ENCODE results near the gene LCLAT1.

The LCLAT1 gene

DNA sequence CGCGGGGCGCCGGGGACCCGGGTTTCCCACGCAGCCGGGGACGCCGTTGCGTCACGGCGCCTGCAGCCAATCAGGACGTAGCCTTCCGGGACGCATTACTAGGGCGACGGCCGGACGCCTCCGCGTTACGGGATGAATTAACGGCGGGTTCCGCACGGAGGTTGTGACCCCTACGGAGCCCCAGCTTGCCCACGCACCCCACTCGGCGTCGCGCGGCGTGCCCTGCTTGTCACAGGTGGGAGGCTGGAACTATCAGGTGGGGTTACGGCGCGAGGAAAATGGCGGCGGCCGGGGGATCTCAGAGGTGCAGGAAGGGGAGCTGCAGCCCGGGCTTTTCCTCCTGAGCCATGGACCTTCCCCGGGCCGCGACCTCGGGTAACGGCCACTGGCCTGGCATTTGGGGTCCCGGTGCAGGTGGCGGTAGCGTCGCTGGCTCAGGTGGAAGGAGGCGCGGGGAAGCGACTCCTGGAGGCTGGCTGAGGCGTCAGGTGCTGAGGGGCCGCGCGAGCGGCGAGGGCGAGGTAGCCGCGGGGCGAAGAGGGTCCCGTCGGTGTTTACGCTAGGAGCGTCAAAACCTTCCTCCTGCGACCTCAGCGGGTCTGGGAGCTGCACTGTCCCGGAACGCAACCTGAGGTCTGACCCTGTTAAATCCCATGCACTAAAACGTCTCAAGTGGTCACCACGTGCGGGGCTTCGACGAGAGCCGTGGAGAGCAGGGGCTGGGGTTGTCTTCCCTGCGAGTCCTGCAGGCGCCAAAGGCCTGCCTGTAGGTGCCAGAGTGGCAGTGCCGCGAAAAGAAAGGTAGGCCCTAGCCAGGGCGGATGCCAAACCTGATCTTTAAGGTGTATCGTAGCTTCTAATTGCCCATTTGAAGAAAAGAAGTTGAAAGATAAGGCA, at the start of gene LCLAT1:
Gene LCLAT1, plus strand, starts transcription at position 98 of the 897 bp plus-strand sequence. CDS start 78,345 bp downstream, outside the sequence.
- peak; percentile 70 for DNase-seq

DNA sequence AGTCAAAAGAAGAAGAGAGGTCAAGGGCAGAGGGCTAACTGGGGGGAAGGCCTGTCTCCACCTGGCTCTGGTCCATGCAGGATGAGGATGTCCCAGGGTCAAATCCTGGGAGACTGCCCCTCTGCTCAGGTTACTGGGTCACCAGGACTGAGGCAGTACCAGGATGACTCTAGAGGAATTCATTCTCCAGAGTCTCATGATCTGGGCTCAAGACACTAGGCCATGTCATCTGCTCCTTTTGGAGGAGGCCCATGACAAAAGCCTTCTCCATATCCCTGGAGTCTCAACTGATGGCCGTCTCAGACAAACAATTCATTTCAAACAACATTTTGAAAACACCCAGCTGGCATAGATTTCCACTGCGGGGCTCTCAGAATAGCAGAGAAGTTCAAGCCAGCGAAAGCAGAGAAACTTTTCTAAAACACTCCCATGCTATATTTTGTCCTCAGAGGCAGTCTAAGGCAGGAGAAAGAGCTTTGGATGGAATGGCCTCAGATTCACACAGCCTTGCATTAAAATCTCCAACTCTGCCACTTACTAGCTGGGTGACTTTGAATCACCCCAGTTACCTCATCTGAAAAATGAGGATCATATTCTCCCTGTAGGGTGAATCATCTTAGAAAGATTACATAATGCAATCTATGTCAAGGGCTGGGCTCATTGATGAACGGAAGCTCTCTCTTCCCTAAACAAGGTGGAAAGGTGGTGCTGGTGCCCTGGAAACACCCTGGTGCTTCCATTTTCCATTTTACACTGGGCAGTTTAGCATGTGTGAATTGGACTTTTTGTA, 48.8 kb upstream of the LCLAT1 start:
- no peak for DNase-seq

DNA sequence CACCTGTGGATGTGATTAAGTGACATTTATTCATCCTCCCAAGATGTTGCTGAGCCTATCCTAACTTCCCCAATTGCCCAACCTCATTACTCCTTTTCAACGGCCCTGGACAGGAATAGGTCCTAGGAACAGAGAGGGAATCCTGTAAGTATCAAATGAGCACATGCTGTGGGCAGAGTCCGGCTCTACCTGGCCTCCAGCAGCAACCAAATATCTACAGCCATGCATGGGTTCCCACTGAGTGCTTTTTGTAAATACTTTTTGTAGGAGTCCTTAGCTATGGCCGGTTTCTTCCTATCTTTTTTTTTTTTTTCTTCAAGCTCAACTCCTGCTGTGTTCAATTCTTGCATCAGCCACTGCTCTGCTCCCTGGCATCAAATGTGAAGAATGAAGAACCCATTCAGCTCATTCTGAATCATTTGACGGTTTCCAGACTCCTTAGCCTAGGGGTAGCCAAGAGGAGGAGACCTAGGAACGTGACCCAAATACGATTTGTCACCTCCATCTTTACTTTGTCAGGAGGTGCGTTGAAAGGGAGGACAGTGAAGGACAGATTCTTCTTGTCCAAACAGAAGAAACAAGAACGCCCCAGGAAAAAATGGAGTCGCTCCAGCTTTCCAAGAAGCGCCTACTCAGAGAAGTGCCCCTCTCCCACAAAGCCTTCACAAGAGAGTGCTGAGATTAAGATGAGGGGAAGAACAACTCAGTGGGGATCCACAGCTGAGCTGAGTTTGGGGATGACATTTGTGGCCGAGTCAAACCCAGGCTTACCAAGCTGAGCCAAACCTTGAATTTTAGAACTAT, 46.7 kb upstream of the LCLAT1 start:
- DNase-seq, result no peak

DNA sequence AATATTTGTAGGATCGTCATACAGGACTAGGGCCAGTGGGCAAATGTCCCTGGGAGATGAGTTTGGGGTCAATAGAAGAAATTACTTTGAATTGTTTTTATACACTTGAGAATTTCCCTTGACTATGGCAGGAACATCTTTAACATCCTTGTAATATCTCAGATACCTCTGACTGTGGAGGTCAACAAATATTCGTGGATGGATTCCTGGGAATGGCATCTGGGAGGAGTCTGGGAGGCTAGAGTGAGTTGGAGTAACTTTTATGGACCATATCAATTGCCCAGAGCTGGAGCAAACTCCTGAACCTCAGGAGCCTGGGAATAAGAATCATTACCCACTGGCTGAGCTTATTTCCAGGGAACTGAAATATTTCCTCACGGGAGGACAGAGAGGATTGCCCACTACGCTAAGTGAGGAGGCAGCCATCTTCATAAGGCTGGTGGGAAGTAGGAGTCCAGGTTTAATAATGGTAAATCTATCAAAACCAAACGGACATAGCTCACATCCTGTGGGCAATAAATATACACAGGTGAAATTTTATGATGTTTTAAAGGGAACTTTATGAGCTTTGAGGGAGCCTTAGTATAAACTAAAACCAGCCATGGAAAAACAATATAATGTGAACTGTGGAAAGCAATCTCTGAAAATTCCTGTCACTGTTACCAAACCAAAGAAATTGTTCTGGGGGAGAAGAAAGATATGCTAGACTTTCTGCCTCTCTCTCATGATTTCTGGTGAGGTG, 44.4 kb upstream of the LCLAT1 start:
- no peak for DNase-seq

DNA sequence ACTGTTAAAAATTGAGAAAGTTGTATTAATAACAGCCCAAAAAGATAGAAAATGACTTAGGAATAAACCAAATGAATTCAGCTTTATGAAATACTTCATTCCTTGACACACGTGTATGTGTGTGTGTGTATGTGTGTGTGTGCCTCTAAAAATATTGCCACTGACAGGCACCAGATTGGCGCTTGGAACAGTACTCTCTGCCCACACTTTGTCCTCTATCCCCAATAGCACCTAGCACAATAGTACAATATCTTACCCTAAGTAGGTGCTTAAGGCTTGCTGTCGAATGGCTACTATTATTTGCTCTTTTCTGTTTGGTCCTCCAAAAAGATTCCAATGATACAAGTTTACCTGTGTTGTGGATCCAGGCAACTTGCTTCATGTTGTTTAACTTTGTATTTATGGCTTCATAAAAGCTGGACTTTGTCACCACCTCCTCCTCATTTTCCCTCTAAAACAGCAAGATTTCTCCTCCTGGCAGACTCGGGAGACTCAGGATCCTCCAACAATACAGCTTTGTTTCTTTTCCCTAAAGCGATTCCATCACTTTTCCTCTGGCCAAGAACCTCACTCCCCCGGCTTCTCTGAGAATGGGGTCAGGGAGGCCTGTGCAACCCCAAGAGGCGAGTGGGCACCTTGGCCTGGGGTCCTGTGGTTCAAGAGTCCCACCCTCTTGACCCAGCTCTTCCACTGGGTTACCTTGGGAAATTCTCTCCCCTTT, 43.3 kb upstream of the LCLAT1 start:
- DNase-seq, result no peak

DNA sequence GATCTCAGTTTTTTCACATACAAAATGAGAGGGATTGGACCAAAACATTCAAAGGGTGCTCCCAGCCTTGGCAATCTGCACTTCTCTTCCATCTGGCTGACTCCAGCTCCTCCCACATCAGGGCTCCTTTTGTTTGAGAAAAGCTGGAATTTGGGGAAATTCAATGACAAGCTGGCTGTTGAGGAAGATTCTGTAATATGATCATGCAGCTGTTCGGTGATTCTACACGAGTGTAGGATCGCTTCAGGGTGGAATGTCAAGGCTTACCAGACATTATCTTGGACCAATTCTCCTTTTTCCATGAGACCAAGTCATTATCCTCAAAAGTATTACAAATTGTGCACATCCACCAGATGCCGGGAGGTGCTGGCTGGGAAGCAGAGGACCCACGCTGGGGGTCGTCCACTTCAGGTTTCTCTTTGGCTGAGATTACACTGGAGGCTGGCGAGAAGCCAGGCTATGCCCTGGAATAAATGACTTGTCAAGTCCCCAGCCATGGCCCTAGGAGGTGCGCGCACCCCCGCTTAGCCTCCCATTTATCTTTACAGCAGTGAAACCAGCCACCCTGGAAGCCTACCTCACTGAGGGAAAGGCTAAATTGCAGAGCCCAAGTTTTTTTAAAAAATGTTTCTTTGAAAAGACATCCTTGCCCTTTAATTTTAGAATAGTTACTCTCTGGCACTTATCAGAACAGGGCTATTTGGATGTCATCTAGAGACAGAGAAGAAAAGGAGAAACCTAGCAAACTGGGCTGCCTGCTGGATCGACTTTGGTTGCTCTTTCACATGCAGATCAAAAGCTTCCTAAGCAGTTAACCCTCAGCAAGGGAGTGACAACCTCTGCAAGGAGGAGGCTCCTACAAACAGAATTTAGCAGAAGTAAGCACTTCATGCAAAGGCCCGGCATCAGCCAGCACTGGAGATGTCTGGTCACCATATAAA, 42.5 kb upstream of the LCLAT1 start:
- DNase-seq, result no peak

DNA sequence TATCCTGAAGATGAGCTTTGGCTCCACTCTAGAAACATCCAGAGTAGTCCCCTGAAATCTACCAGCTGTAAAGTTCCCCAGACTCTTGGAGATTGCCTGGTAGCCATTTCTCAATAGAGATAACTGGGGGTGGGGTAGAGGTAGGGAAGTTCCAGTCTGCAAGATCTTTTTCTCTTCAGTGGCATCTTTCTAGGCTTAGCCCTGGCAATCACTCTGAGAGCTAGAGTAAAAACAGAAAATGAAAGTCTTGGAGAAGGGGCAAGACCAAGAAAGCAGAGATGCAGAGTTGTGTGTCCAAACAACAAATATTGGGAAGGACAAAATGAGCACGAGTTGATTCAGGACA, 41.8 kb upstream of the LCLAT1 start:
- DNase-seq, result no peak

DNA sequence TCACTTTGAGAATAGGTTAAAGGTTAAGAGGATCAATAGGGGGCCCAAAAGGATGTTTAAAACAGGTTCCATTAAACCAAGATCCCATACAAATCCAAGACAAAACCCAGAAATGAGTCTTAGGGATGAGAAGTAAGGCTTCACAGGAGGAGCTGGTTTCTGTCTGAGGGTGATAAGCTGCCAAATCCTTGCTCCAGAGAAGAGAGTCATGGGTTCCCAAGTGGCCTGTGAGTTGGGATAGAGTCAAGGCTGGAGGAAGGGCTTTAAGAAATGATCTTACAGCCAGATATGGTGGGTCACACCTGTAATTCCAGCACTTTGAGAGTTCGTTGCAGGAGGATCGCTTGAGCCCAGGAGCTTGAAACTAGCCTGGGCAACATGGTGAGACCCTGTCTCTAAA, 40.2 kb upstream of the LCLAT1 start:
- no peak for DNase-seq

DNA sequence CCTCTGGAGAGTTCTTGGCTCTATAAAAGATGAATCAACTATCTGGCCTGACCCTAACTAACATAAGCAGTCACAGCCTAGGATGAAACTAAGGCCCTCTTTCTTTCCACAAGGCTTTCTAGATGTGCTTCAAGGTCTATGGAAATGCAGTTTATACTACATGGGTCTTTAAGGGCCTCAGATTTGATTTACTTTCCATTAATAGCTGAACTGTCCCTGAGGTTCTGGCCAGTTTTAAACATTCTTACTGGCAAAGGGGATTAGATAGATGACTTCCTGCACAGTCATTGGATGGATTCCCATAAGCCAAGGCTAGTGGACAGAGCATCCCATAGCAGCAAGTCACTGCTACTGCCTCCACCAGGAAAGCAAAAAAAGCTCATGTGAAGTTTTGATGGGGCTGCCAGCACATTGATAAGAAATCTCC, 38.1 kb upstream of the LCLAT1 start:
- DNase-seq, result no peak

DNA sequence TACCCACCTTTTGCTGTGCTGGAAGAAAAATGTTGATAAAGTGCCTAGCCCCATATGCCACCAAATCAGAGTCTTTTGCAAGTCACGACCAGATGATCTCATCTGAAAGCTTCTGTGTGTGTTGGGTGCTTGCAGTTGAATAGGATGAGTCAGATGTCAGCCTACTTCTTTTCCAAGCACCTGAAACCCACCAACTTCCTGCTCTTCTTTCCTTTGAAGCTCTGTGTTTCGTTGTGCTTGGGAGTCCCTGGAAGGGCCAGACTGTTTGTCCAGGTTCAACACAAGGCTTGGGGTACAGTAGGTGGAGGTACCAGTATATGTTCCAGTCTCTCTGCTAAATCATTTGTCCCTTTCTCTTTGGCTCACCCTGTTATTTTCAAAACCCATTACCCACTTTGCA, 36.8 kb upstream of the LCLAT1 start:
- DNase-seq, result no peak

DNA sequence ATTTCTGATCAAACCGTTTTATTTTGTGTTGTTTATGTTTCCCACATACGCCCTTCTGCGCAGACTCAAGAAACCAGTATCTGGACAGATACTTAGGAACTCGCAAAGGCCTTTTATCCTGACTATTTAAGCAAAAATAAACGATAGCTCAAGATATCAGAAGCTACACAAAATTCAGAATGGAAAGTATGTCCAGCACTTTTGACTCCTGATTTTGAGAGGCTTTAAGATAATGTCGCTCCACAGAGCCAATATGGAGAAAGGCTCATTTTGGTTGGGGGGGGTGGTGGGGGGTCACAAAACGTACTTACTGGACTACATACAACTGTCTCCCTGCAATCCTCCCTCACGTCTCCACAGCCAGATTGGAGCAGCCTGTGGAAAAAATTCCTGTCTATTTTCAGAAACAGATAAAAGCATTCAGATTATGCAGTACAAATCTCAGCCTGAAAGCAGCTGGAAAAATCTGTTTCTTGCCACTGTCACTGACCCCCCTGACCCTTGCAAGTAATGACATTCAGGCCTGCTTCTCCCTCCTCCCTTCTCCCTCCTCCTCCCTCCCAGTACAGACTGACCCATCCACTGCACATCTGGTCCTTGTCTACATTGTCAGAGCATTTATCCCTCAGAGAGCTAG, 34.9 kb upstream of the LCLAT1 start:
- no peak for DNase-seq

DNA sequence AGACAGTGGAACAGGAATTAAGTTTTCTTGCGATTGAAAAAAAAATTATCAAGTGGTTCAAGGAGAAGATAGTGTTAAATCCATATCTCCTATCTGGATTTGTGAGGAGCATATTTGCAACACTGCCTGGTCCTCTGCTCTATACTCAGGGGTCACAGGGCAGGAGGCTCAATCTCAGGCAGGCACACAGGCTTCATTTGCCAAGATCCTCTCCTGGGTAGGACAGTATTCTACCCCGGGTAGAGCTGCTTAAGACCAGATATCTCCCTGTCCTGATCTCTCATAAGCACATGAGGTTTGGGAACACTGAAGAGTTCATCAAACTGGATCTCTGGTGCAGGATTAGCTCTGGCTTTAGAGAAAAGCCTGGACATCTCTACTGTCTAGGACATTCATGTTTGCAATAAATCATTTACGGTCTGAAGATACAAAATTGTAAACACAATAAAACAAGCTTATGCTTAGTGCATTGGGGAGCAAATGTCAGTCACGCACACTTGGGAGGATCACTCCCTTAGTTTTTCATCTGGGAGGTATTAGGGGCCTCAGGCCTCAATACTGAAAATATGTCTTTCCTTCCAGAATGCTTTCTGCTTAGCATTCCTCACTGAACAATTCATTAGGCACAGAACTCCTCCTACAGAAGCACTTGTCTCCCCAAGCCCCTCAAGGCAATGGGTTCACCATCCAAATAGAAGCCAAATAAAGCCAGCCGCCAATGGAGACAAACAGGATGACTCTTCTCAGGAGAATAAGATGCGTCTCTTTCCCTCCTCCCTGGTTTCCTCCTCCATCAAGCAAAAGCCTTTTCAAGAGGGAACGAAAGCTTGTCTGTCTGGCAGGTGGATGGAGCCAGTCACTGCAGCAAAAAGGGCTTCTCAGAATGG, 34.1 kb upstream of the LCLAT1 start:
- no peak for DNase-seq

DNA sequence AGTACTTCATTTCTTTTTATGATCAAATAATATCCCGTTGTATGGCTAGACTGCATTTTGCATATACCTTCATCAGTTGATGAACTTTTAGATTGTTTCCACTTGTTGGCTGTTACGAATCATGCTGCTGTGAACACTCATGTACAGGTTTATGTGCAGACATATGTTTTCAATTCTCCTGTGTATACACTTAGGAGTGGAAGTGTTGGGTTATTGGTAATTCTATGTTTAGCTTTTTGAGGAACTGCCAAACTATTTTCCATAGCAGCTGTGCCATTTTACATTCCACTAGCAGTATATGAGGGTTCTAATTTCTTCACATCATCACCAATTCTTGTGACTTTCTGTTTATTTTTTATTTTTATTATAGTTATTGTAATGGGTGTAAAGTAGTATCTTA, 32.1 kb upstream of the LCLAT1 start:
- no peak for DNase-seq

DNA sequence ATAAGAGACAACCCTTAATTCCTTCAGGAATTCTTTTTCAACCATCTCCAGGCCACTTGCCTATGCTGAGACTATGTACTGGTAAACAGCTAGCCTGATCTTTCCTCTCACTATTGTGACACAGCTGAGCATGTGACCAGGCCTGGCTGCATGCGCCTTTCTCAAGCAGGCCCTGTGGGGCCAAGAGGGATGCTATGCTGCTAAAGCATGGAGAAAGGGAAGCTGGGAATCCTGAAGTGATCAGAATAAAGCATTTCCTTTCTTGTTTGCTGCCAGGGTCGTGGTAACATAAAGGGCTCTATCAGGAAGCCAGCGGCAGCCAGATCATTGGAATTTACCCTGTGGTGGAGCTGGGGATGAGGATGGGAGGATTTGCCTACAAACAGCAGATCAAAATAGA, 29.8 kb upstream of the LCLAT1 start:
- DNase-seq, result no peak

DNA sequence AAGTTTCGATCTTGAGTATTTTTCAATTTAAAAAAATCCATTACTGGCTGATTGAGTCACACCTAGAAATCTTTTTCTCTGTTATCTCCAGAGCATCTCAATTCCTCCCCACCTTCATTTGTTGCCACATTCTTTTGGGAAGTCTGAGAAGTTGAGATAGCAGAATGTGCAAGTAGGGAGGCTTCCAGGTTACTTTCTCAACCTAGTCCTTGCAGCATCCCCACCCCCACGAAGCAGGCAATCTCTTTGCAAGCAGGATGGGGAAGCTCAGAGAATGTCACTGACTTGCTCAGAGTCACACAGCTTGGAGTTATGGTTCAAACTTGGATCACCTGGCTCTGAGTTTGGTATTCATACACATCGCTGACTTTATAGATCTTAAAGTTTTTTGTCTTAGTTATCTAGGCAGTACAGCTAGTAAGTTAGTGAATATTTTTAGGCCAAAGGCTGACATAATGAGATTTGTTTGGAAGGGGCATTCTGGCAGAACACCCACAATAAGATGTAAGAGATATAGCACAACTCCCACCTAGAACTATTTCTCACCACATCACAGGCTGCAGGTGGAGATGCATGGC, 25.9 kb upstream of the LCLAT1 start:
- no peak for DNase-seq

DNA sequence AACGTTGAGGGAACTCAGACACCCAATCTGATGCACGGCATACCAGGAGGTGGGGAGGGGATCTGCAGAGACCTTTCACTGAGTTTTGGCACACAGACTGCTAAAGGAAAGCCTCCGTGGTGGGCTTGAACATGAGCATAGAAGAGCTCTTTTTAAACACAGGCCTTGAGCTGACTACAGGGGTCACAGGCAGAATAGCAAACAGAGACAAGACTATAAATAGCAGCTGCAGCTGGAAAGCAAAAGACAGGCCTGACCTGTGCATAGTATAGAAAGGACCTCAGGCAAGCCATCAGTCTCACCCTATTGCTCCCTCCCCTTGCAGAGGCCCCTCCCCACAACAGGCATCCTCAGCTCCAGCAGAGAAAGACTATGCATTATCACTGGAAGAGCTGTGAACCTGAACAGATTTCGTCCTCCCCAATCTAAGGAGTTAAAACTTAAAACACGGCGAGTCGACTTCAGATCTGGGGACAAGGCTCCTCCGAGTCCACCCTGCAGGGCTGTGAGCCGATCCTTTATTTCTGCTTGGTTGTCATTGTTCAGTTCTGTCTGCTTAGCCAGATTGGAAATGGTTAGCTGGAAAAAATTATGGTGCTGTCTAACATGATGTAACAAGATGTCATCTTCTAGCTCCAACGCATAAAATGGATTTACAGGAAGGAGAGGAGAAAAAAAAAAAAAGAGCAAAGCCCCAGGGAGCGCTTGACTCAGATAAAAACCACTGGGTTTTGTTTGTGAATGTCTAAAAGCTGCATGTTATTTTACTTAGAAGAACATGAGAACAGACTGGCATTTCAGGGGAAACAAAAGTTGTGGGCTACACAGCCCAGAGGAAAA, 25.2 kb upstream of the LCLAT1 start:
- DNase-seq, result peak; percentile 9

DNA sequence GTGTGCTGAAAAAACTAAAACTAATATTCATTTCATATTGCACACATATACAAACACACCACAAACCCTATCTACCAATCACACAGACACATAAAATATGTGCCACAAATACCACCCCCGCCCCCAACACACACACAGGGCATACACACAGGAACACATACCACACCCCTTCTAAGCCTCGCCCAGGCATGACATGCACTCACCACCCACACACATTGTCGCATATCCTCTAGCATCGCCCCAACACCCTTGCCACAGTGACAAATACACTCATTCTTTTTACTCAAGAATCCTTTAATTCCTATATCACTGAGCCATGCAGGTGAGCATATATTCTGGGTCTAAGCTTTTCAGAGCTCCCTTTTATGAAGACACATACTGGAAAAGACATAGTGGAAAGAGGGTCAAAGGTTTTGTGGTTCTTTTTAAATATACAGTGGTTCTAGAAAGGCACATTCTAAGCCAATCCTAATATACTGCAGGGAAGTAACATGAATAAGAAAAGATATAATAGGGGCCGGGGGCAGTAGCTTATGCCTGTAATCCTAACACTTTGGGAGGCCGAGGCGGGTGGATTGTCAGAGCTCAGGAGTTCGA, 24.5 kb upstream of the LCLAT1 start:
- no peak for DNase-seq

Measured in MV-4-11 (cell line).